ENCODE results near the gene ATP10A. TPM values are rescaled to one million over a fixed set of nuclear protein-coding genes. Genes with fewer than 3 reads are reported as not detected.

The ATP10A gene
- total RNA-seq, 2 donors from 2014 or later: 5.6 to 14.3 TPM

DNA sequence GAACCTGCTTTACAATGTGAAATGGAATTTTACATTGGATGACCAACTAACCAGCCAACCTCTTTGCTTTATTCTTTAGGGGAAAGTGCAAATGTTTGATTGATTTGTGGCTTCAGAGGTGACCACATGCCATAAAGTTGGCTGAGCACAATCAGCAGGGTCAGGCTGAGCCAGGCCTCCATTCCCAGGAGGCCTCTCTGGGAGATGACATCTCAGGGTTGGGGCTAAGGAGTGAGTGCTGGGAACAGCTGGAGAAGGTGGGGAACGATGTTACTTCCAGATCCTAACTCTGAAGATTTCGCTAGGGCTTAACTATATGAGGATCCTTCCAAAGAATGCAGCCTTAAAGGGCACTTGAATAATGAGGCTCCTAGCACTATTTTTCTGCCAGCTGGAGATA lies 131.7 kb downstream of the ATP10A start:
- Histone ChIP-seq H3K27me3 (replicated peaks; ENCODE audit: insufficient read depth) (no peaks in the 10 kb centered on the region), H3K36me3 (no peaks in the 10 kb centered on the region), H3K4me3 (no peak overlapping the region), H3K4me1 (replicated peaks) (no peaks in the 10 kb centered on the region), H3K27ac (no peak overlapping the region), H3K9me3 (no peaks in the 10 kb centered on the region)
- intact Hi-C loops (cut with DNase I): no loop called here
- TF ChIP-seq, protein P1, sequence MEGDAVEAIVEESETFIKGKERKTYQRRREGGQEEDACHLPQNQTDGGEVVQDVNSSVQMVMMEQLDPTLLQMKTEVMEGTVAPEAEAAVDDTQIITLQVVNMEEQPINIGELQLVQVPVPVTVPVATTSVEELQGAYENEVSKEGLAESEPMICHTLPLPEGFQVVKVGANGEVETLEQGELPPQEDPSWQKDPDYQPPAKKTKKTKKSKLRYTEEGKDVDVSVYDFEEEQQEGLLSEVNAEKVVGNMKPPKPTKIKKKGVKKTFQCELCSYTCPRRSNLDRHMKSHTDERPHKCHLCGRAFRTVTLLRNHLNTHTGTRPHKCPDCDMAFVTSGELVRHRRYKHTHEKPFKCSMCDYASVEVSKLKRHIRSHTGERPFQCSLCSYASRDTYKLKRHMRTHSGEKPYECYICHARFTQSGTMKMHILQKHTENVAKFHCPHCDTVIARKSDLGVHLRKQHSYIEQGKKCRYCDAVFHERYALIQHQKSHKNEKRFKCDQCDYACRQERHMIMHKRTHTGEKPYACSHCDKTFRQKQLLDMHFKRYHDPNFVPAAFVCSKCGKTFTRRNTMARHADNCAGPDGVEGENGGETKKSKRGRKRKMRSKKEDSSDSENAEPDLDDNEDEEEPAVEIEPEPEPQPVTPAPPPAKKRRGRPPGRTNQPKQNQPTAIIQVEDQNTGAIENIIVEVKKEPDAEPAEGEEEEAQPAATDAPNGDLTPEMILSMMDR (IDR thresholded peaks at IDR 0.05): no peak
- TF ChIP-seq POLR2AphosphoS5 (IDR thresholded peaks at IDR 0.05) (no peak), POLR2A (IDR thresholded peaks at IDR 0.05) (no peak)
- DNase-seq (ENCODE audit: low spot score): no peak
- WGBS: 94% methylated on average over 2 of the region's 2 CpGs

DNA sequence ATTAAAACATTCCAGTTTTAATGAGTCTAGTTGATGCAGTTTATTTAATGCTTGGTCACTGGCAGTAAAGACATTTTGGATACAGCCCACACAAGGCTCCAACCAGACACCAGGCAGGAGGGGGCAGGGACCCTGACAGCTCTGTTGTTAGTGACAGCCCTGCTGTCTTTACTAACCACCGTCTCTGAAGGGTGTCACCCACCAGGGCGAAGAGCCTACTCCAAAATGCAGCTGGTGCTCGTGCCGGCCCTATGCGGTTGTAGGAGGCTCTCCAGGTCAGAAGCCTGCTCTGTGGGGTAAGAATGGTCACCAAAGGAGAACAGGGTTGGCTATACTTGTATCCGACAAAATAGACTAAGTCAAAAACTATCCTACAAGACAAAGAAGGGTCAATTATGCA lies 132.2 kb downstream of the ATP10A start:
- no peaks in the 10 kb centered on the region for H3K27me3 ChIP-seq (replicated peaks; ENCODE audit: insufficient read depth)
- intact Hi-C loops (cut with DNase I): no loop called here
- no peak for TF ChIP-seq POLR2A (IDR thresholded peaks at IDR 0.05)
- TF ChIP-seq, protein P1 (IDR thresholded peaks at IDR 0.05): no peak
- no peak for TF ChIP-seq POLR2AphosphoS5 (IDR thresholded peaks at IDR 0.05)
- no peak for DNase-seq (ENCODE audit: low spot score)
- H3K27ac ChIP-seq: no peak overlapping the region
- H3K9me3 ChIP-seq: no peaks in the 10 kb centered on the region
- WGBS: 87% methylated on average over 6 of the region's 6 CpGs
- H3K4me3 ChIP-seq: no peak overlapping the region
- H3K4me1 ChIP-seq (replicated peaks): no peaks in the 10 kb centered on the region
- H3K36me3 ChIP-seq: no peaks in the 10 kb centered on the region

DNA sequence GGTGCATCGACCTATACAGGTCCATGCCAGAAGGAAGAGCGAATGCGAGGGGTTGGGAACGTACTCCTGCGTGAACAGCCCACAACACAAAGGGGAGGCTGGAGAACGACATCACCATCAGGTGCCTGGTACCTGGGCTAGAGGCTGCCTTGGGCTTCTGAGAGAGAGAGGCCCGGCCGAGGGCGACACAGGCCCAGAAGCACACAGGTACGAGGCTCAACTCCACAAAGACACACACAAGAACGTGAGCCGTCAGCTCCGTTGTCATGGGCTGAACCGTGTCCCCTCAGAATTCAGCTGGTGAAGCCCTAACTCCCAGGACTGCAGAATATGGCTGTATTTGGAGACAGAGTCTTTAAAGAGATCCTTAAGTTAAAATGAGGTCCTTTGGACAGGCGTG lies 134.3 kb downstream of the ATP10A start:
- Histone ChIP-seq H3K9me3 (no peaks in the 10 kb centered on the region), H3K27ac (no peak overlapping the region), H3K27me3 (replicated peaks; ENCODE audit: insufficient read depth) (no peaks in the 10 kb centered on the region), H3K36me3 (no peaks in the 10 kb centered on the region), H3K4me3 (no peak overlapping the region), H3K4me1 (replicated peaks) (no peaks in the 10 kb centered on the region)
- WGBS: 89% methylated on average over 15 of the region's 15 CpGs
- no peak for TF ChIP-seq POLR2A (IDR thresholded peaks at IDR 0.05)
- TF ChIP-seq, protein P1 (IDR thresholded peaks at IDR 0.05): no peak
- TF ChIP-seq POLR2AphosphoS5 (IDR thresholded peaks at IDR 0.05): no peak
- no peak for DNase-seq (ENCODE audit: low spot score)
- intact Hi-C loops (cut with DNase I): no loop called here

DNA sequence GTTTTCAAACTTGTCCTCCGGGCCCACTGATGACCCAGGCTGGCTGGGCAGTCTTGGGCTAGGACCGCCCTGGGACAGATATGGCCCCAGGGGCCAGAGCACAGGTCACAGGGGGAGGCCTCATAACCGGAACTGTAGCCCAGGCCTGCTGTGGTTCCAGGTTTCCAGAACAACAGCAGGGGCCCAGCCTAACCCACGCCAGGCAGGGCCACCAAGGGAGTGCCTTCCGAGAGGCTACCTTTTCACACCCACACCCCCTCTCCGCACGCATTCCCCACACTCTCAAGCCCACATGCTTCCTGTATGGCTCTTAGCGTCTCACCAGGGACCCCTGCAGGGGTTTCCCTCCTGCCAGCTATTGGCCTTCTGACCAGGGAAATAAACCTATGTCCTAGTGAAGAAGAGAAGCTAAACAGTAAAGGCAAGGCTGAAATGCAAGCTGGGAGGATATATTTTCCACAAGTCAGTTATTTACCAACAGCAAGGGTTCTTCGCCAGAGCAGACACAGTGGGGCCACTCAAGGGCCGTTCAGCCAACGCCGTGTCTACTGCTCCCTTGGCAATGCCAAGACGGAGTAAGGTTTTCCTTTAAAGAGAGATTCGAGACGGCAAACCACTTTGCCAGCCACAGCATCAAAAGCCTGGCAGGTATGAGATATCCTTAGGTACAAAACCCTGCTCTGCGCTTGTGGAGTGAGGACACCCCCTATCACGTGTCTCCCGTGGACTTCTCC lies 135.1 kb downstream of the ATP10A start:
- DNase-seq (ENCODE audit: low spot score): no peak
- Histone ChIP-seq H3K4me3 (no peak overlapping the region), H3K36me3 (no peaks in the 10 kb centered on the region), H3K27ac (no peak overlapping the region), H3K27me3 (replicated peaks; ENCODE audit: insufficient read depth) (no peaks in the 10 kb centered on the region), H3K9me3 (no peaks in the 10 kb centered on the region), H3K4me1 (replicated peaks) (no peaks in the 10 kb centered on the region)
- intact Hi-C loops (cut with DNase I): no loop called here
- 87% methylated on average over 18 of the region's 18 CpGs for WGBS
- TF ChIP-seq, protein P1 (IDR thresholded peaks at IDR 0.05): no peak
- TF ChIP-seq POLR2A (IDR thresholded peaks at IDR 0.05) (no peak), POLR2AphosphoS5 (IDR thresholded peaks at IDR 0.05) (no peak)

DNA sequence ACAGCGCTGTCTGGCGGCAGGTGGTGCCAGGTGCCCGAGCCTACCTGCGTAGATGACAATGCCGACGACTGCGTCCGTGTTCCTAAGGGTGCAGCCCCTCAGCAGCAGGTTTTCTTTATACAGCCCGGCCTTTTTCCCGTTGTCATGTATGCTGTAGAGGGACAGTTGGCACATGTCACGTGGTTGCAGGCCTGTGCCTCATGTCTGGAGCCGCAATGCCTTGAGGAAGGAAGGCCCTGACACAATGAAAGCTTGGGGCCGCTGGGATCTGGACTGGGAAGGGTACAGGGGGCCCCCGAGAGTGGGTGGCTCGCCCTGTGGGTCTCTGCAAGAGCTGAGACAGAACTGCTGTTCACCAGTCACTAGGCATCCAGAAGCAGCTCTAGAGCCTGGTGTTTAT lies 136.0 kb downstream of the ATP10A start:
- DNase-seq (ENCODE audit: low spot score): no peak
- intact Hi-C loops (cut with DNase I): no loop called here
- Histone ChIP-seq H3K4me3 (no peak overlapping the region), H3K9me3 (no peaks in the 10 kb centered on the region), H3K27ac (no peak overlapping the region), H3K4me1 (replicated peaks) (no peaks in the 10 kb centered on the region), H3K27me3 (replicated peaks; ENCODE audit: insufficient read depth) (no peaks in the 10 kb centered on the region), H3K36me3 (no peaks in the 10 kb centered on the region)
- TF ChIP-seq POLR2A (IDR thresholded peaks at IDR 0.05): no peak
- no peak for TF ChIP-seq POLR2AphosphoS5 (IDR thresholded peaks at IDR 0.05)
- TF ChIP-seq, protein P1 (IDR thresholded peaks at IDR 0.05): no peak
- 95% methylated on average over 15 of the region's 15 CpGs for WGBS
